ENCODE measurements around the gene NDUFB1. TPM values are rescaled to one million over a fixed set of nuclear protein-coding genes. Genes with fewer than 3 reads are reported as not detected.

Gene NDUFB1
- total RNA-seq, 1 experiment from 2014 or later, result 422 TPM

- peak; percentile 3 for DNase-seq (ENCODE audit: low read depth)
Observed at GRCh38 chr14:92099802-92100201, 21.7 kb downstream of the NDUFB1 start.

- DNase-seq (ENCODE audit: low read depth), result no peak
Observed at GRCh38 chr14:92093320-92093719, 28.2 kb downstream of the NDUFB1 start.

GRCh38 chr14:92088494-92088893, 33.0 kb downstream of the NDUFB1 start:
- no peak for DNase-seq (ENCODE audit: low read depth)

GRCh38 chr14:92074555-92074954, 47.0 kb downstream of the NDUFB1 start:
- no peak for DNase-seq (ENCODE audit: low read depth)

Other genes with a start within 250 kb of the NDUFB1 start
- 20.0 TPM in 2 replicates for gene FBLN5, start 174.0 kb downstream of the NDUFB1 start, total RNA-seq (2014; rRNA removed)
- 23.0 and 35.2 TPM in 2 replicates for gene TRIP11, start 81.6 kb downstream of the NDUFB1 start, total RNA-seq (2014; rRNA removed)
- 17.1 and 28.9 TPM in 2 replicates for gene ATXN3, start 15.1 kb downstream of the NDUFB1 start, total RNA-seq (2014; rRNA removed)
- 61.5 and 70.6 TPM in 2 replicates for gene CPSF2, start 263 bp upstream of the NDUFB1 start, total RNA-seq (2014; rRNA removed)
- gene SLC24A4, start 201.5 kb upstream of the NDUFB1 start, total RNA-seq (2014; rRNA removed), result not detected in 2 replicates

Data from LHCN-M2 (cell line).